ENCODE data around the gene COL5A1.

COL5A1 gene

GRCh38 chr9:134757216-134757975, 115.8 kb downstream of the COL5A1 start:
- DNase-seq (ENCODE audit: extremely low read depth, low read depth) = no peak
- no peak for TF ChIP-seq CTCF (IDR thresholded peaks at IDR 0.05; ENCODE audit: low read depth, low read length)

- TF ChIP-seq CTCF (IDR thresholded peaks at IDR 0.05; ENCODE audit: low read depth, low read length) = no peak
- no peak for DNase-seq (ENCODE audit: extremely low read depth, low read depth)
Observed at GRCh38 chr9:134758949-134759607, 117.5 kb downstream of the COL5A1 start.

GRCh38 chr9:134759913-134760312, 118.3 kb downstream of the COL5A1 start:
- no peak for DNase-seq (ENCODE audit: extremely low read depth, low read depth)
- TF ChIP-seq CTCF (IDR thresholded peaks at IDR 0.05; ENCODE audit: low read depth, low read length) = no peak

GRCh38 chr9:134760750-134761420, 119.3 kb downstream of the COL5A1 start:
- DNase-seq (ENCODE audit: extremely low read depth, low read depth) = no peak
- TF ChIP-seq CTCF (IDR thresholded peaks at IDR 0.05; ENCODE audit: low read depth, low read length) = no peak

GRCh38 chr9:134764473-134765269, 123.1 kb downstream of the COL5A1 start:
- DNase-seq (ENCODE audit: extremely low read depth, low read depth) = no peak
- TF ChIP-seq CTCF (IDR thresholded peaks at IDR 0.05; ENCODE audit: low read depth, low read length) = no peak

GRCh38 chr9:134765785-134766184, 124.2 kb downstream of the COL5A1 start:
- no peak for DNase-seq (ENCODE audit: extremely low read depth, low read depth)
- no peak for TF ChIP-seq CTCF (IDR thresholded peaks at IDR 0.05; ENCODE audit: low read depth, low read length)

Data from AG09319 (cell line).